ENCODE results near the gene PITPNM2. TPM values are rescaled to one million over a fixed set of nuclear protein-coding genes. Genes with fewer than 3 reads are reported as not detected.

The PITPNM2 gene
- total and polyA plus RNA-seq, 9 of the 15 experiments (the other 6 are each of a cell fraction or from before 2014, with no cell fraction given), result 0.03 to 10.8 (median 2.9) TPM

- CTCF ChIA-PET (ENCODE audit: low intra/inter-chr PET ratio), result no interaction called here
- Histone ChIP-seq H2AFZ (ENCODE audit: low read depth, low read length) (no peak overlapping the region), H3K27me3 (ENCODE audit: control insufficient read depth in 2 of 2, insufficient read depth in 2 of 2, low read length in 2 of 2) (no peaks in the 10 kb centered on the region), H4K20me1 (replicated peaks; ENCODE audit: control insufficient read depth, insufficient read depth, low read length) (no peaks in the 10 kb centered on the region), H3K4me1 (replicated peaks in 1 of 2; ENCODE audit: control insufficient read depth in 2 of 2, insufficient read depth in 2 of 2, low read length in 2 of 2) (no peaks in the 10 kb centered on the region), H3K79me2 (ENCODE audit: control insufficient read depth, insufficient read depth, low read length) (no peaks in the 10 kb centered on the region), H3K4me2 (ENCODE audit: insufficient read depth, low read length) (no peak overlapping the region), H3K36me3 (ENCODE audit: control insufficient read depth, insufficient read depth, low read length) (peaks cover 64% of the 10 kb centered on the region), H3K27ac (ENCODE audit: extremely low read depth, low read depth, low read length) (no peak overlapping the region), H3K9me3 (replicated peaks; ENCODE audit: control insufficient read depth, insufficient read depth, low read depth, low read length) (no peaks in the 10 kb centered on the region), H3K9me1 (ENCODE audit: control insufficient read depth, insufficient read depth, low read length) (no peaks in the 10 kb centered on the region), H3K9ac (ENCODE audit: insufficient read depth in 1 of 2, low read depth in 2 of 2, low read length in 2 of 2) (no peak overlapping the region), H3K4me3 (no peak overlapping the region)
- in situ Hi-C loops (cut with MboI), result no loop called here
- BruUV-seq (replicated peaks), result no TSS peak
- POLR2A ChIA-PET, result no interaction called here
- FAIRE-seq (no peak), ATAC-seq (no peak), DNase-seq (ENCODE audit: extremely low read depth in 1 of 4, low spot score in 3 of 4) (no peak)
- TF ChIP-seq ZNF316 (IDR thresholded peaks at IDR 0.05), result no peak
- TF ChIP-seq, protein P1, sequence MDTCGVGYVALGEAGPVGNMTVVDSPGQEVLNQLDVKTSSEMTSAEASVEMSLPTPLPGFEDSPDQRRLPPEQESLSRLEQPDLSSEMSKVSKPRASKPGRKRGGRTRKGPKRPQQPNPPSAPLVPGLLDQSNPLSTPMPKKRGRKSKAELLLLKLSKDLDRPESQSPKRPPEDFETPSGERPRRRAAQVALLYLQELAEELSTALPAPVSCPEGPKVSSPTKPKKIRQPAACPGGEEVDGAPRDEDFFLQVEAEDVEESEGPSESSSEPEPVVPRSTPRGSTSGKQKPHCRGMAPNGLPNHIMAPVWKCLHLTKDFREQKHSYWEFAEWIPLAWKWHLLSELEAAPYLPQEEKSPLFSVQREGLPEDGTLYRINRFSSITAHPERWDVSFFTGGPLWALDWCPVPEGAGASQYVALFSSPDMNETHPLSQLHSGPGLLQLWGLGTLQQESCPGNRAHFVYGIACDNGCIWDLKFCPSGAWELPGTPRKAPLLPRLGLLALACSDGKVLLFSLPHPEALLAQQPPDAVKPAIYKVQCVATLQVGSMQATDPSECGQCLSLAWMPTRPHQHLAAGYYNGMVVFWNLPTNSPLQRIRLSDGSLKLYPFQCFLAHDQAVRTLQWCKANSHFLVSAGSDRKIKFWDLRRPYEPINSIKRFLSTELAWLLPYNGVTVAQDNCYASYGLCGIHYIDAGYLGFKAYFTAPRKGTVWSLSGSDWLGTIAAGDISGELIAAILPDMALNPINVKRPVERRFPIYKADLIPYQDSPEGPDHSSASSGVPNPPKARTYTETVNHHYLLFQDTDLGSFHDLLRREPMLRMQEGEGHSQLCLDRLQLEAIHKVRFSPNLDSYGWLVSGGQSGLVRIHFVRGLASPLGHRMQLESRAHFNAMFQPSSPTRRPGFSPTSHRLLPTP (IDR thresholded peaks at IDR 0.05; ENCODE audit: borderline replicate concordance, extremely low read depth, insufficient read length), result no peak
- TF ChIP-seq THAP7 (CRISPR knock-in tag; IDR thresholded peaks at IDR 0.05), result no peak
- TF ChIP-seq, protein P2, sequence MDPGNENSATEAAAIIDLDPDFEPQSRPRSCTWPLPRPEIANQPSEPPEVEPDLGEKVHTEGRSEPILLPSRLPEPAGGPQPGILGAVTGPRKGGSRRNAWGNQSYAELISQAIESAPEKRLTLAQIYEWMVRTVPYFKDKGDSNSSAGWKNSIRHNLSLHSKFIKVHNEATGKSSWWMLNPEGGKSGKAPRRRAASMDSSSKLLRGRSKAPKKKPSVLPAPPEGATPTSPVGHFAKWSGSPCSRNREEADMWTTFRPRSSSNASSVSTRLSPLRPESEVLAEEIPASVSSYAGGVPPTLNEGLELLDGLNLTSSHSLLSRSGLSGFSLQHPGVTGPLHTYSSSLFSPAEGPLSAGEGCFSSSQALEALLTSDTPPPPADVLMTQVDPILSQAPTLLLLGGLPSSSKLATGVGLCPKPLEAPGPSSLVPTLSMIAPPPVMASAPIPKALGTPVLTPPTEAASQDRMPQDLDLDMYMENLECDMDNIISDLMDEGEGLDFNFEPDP (CRISPR knock-in tag; IDR thresholded peaks at IDR 0.05), result no peak
- no peak for TF ChIP-seq ZNF277 (CRISPR knock-in tag; IDR thresholded peaks at IDR 0.05; ENCODE audit: borderline replicate concordance)
- no peak for TF ChIP-seq VEZF1 (CRISPR knock-in tag; IDR thresholded peaks at IDR 0.05)
- no peak for TF ChIP-seq BRD4 (IDR thresholded peaks at IDR 0.05)
- no peak for TF ChIP-seq THRB (CRISPR knock-in tag; conservative IDR thresholded peaks at IDR 0.05)
- TF ChIP-seq, protein P3, sequence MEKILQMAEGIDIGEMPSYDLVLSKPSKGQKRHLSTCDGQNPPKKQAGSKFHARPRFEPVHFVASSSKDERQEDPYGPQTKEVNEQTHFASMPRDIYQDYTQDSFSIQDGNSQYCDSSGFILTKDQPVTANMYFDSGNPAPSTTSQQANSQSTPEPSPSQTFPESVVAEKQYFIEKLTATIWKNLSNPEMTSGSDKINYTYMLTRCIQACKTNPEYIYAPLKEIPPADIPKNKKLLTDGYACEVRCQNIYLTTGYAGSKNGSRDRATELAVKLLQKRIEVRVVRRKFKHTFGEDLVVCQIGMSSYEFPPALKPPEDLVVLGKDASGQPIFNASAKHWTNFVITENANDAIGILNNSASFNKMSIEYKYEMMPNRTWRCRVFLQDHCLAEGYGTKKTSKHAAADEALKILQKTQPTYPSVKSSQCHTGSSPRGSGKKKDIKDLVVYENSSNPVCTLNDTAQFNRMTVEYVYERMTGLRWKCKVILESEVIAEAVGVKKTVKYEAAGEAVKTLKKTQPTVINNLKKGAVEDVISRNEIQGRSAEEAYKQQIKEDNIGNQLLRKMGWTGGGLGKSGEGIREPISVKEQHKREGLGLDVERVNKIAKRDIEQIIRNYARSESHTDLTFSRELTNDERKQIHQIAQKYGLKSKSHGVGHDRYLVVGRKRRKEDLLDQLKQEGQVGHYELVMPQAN (IDR thresholded peaks at IDR 0.05; ENCODE audit: borderline replicate concordance), result no peak
- TF ChIP-seq NFATC3 (IDR thresholded peaks at IDR 0.05), result no peak
- no peak for TF ChIP-seq GTF2F1 (IDR thresholded peaks at IDR 0.05; ENCODE audit: low read depth, low read length)
- intact Hi-C loops (cut with micrococcal nuclease), result no loop called here
- 65% methylated on average over 5 of the region's 5 CpGs for WGBS (ENCODE audit: insufficient coverage, low coverage, missing lambda C conversion rate)
Measured at GRCh38 chr12:123171967-123172366, 21.1 kb upstream of the PITPNM2 start.

All from K562 (cell line).